HL-60 (cell line): Measurements from ENCODE around the gene MACROD2.

Experiments used
- GABPA ChIP-seq: IDR thresholded peaks from 2 replicates; pipeline ENCODE4 v1.6.1; 2012; ENCODE audit warnings: low read depth
- POLR2AphosphoS5 ChIP-seq: IDR thresholded peaks from 2 replicates; pipeline ENCODE4 v1.6.1; 2012; ENCODE audit warnings: low read depth
- TF ChIP-seq, protein P1 (sequence below): IDR thresholded peaks from 2 replicates; pipeline ENCODE4 v1.6.1; 2012; ENCODE audit warnings: low read depth; ENCODE audit not compliant: insufficient replicate concordance
- TF ChIP-seq, protein P2 (sequence below): IDR thresholded peaks from one replicate; pipeline ENCODE4 v1.5.1; 2011; ENCODE audit warnings: low read length, control low read depth, inconsistent platforms; ENCODE audit not compliant: insufficient read depth

DNA sequence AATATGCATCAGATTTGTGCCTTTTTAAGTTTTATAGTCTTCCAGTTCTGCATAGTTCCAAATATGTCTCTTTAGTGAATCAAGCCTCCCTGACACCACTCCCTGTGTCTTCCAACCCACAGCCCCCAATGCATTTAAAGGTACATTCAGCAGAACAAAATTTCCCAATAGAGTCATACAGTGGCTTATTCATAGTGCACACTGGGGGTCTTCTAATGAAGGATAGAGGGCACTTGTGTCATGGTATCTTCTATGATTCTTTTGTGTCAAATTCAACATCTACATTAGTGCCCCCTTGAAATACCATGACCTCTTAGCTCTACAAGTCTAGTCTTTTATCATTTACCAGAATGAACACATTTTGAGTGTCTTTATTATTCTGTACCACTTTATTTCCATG lies 308.3 kb downstream of the MACROD2 start:
- TF ChIP-seq, protein P1, sequence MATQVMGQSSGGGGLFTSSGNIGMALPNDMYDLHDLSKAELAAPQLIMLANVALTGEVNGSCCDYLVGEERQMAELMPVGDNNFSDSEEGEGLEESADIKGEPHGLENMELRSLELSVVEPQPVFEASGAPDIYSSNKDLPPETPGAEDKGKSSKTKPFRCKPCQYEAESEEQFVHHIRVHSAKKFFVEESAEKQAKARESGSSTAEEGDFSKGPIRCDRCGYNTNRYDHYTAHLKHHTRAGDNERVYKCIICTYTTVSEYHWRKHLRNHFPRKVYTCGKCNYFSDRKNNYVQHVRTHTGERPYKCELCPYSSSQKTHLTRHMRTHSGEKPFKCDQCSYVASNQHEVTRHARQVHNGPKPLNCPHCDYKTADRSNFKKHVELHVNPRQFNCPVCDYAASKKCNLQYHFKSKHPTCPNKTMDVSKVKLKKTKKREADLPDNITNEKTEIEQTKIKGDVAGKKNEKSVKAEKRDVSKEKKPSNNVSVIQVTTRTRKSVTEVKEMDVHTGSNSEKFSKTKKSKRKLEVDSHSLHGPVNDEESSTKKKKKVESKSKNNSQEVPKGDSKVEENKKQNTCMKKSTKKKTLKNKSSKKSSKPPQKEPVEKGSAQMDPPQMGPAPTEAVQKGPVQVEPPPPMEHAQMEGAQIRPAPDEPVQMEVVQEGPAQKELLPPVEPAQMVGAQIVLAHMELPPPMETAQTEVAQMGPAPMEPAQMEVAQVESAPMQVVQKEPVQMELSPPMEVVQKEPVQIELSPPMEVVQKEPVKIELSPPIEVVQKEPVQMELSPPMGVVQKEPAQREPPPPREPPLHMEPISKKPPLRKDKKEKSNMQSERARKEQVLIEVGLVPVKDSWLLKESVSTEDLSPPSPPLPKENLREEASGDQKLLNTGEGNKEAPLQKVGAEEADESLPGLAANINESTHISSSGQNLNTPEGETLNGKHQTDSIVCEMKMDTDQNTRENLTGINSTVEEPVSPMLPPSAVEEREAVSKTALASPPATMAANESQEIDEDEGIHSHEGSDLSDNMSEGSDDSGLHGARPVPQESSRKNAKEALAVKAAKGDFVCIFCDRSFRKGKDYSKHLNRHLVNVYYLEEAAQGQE, result no peak
- TF ChIP-seq, protein P2, sequence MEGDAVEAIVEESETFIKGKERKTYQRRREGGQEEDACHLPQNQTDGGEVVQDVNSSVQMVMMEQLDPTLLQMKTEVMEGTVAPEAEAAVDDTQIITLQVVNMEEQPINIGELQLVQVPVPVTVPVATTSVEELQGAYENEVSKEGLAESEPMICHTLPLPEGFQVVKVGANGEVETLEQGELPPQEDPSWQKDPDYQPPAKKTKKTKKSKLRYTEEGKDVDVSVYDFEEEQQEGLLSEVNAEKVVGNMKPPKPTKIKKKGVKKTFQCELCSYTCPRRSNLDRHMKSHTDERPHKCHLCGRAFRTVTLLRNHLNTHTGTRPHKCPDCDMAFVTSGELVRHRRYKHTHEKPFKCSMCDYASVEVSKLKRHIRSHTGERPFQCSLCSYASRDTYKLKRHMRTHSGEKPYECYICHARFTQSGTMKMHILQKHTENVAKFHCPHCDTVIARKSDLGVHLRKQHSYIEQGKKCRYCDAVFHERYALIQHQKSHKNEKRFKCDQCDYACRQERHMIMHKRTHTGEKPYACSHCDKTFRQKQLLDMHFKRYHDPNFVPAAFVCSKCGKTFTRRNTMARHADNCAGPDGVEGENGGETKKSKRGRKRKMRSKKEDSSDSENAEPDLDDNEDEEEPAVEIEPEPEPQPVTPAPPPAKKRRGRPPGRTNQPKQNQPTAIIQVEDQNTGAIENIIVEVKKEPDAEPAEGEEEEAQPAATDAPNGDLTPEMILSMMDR, result no peak
- TF ChIP-seq POLR2AphosphoS5, result no peak
- no peak for TF ChIP-seq GABPA
